Activated CD4-positive, alpha-beta T cell treated with anti-CD3 and anti-CD28 coated beads for 36 hours (primary cell): ENCODE results near the gene TMUB2. TPM values are rescaled to one million over a fixed set of nuclear protein-coding genes. Genes with fewer than 3 reads are reported as not detected.
A peak's percentile ranks its signal among the peaks of the same experiment; 100 is the strongest.

Experiments
- ATAC-seq: fragments of 200-7000 bp; cut with Tn5 transposase; one replicate; pipeline ENCODE4 v1.10.0; 2021; ENCODE audit warnings: mild to moderate bottlenecking, moderate library complexity
- CTCF ChIA-PET: fragments of 350-600 bp; sonication (Branson Sonifier 250); formaldehyde crosslinking; loops from one replicate; lab custom pipeline; 2021; ENCODE audit warnings: antibody characterized with exemption; lab: Charles Lee
- POLR2A ChIA-PET: fragments of 350-600 bp; sonication (Branson Sonifier 250); formaldehyde crosslinking; loops from one replicate; lab custom pipeline; 2021; ENCODE audit warnings: antibody characterized with exemption, inconsistent platforms; lab: Charles Lee
- DNase-seq: peaks from one replicate; pipeline ENCODE4 v3.0.0-alpha.2; 2020
- H3K27ac Mint-ChIP-seq: one replicate; pipeline ENCODE4 v1.8.0; 2021; ENCODE audit warnings: mixed read lengths
- H3K27me3 Mint-ChIP-seq: one replicate; pipeline ENCODE4 v1.8.0; 2021; ENCODE audit warnings: mixed read lengths
- H3K36me3 Mint-ChIP-seq: one replicate; pipeline ENCODE4 v1.8.0; 2021; ENCODE audit warnings: low read depth, mixed read lengths
- H3K4me1 Mint-ChIP-seq: one replicate; pipeline ENCODE4 v1.8.0; 2021; ENCODE audit warnings: mixed read lengths
- H3K4me3 Mint-ChIP-seq: one replicate; pipeline ENCODE4 v1.8.0; 2021; ENCODE audit warnings: mild to moderate bottlenecking, moderate library complexity, mixed read lengths
- H3K9me3 Mint-ChIP-seq: one replicate; pipeline ENCODE4 v1.8.0; 2021; ENCODE audit warnings: low read depth, mixed read lengths
- intact Hi-C, 2 experiments: fragments of 100-400 bp; cut with DNase I in 1 of 2; cut with micrococcal nuclease in 1 of 2; formaldehyde crosslinking; loops; one replicate each; pipeline versions ENCODE4 v1.14.2 to v1.15.1; 2022 to 2024; cut with DNase I, micrococcal nuclease
- total RNA-seq, 2 experiments: library from RNA; stranded (reverse); gene quantifications; one replicate each; pipeline ENCODE4 v1.2.3, GENCODE V29; 2021

The TMUB2 gene
- total RNA-seq, 2 experiments from 2014 or later = 19.8 to 20.3 TPM

- Mint-ChIP-seq H3K27ac (no peak overlapping the region), H3K4me1 (peaks cover 14% of the 10 kb centered on the region), H3K27me3 (no peaks in the 10 kb centered on the region), H3K9me3 (no peaks in the 10 kb centered on the region), H3K36me3 (peaks cover 30% of the 10 kb centered on the region), H3K4me3 (no peak overlapping the region)
- intact Hi-C loops = no loop called here
- ChIA-PET CTCF (interaction anchor here (0.7 kb wide), 1 partner anchor 250 kb away, joined by 3 read pairs; no protein-coding TSS in a partner anchor), POLR2A (no interaction called here)
- no peak for ATAC-seq
- no peak for DNase-seq
Observed at GRCh38 chr17:44193326-44194084, 6.7 kb downstream of the TMUB2 start.

GRCh38 chr17:44197107-44197506 lies 10.3 kb downstream of the TMUB2 start:
- DNase-seq (no peak), ATAC-seq (no peak)
- Mint-ChIP-seq H3K36me3 (peaks cover 19% of the 10 kb centered on the region), H3K4me3 (no peak overlapping the region), H3K27ac (no peak overlapping the region), H3K4me1 (peaks cover 21% of the 10 kb centered on the region), H3K27me3 (no peaks in the 10 kb centered on the region), H3K9me3 (no peaks in the 10 kb centered on the region)
- CTCF ChIA-PET = interaction anchor here (1.3 to 1.7 kb wide), 3 partner anchors 8 to 13 kb away, joined by 4 to 8 read pairs (median 8); no protein-coding TSS in a partner anchor
- intact Hi-C loops = no loop called here
- POLR2A ChIA-PET = interaction anchor here (0.8 to 1.1 kb wide), 3 partner anchors 13 to 565 kb away, joined by 3 to 4 read pairs (median 3); partner anchors contain the start of gene HDAC5

DNA sequence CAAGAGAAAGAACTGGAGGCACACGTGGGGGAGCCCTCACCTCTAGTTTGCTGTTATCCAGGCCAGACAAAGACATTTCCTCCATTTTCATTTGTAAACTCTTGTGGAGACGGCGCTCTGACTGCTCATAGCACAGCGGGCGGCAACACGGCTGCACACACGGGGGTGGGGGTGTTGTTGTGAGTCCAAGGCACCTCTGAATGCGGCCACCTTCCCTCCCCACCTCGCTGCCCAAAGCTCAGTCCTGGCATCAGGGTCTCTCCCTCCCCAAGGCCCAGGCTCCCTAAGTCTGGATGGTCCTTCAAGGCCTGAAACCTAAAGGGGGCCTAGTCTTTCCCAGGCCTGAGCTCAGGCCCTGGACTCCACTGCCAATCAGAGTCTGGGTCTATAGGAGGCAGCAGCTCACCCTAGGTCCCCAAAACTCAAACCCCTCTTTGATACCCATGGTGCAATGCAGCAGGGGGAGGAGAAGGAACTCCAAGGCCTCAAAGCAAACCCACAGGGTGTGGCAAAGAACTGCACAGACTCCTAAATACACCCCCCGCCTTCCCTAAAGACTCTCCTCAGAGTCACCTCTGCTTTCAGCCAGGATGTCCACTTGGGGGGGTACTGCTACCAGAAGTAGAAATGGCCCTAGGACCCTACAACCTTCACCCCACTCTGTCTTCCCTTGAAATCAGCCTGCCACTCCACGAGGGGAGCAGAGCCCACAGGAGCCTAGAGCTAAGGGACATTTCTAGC lies 11.4 kb downstream of the TMUB2 start:
- ChIA-PET CTCF (interaction anchor here (0.6 to 1.7 kb wide), 5 partner anchors 9 to 98 kb away, joined by 3 to 8 read pairs (median 6); partner anchors contain the start of gene TMUB2), POLR2A (interaction anchor here (0.9 to 1.4 kb wide), 4 partner anchors 9 to 75 kb away, joined by 3 to 4 read pairs (median 4); partner anchors contain the start of genes HDAC5 and TMUB2)
- Mint-ChIP-seq H3K4me3 (peak overlapping the region; percentile 83), H3K4me1 (peaks cover 24% of the 10 kb centered on the region), H3K36me3 (peaks cover 19% of the 10 kb centered on the region), H3K27ac (peak overlapping the region; percentile 83), H3K27me3 (no peaks in the 10 kb centered on the region), H3K9me3 (no peaks in the 10 kb centered on the region)
- DNase-seq (peak; percentile 66), ATAC-seq (peak; percentile 27)
- intact Hi-C loops = no loop called here

GRCh38 chr17:44198721-44199552 lies 12.2 kb downstream of the TMUB2 start:
- peak overlapping the region; percentile 83 for H3K4me3 Mint-ChIP-seq
- DNase-seq (peak; percentile 77), ATAC-seq (peak; percentile 15)
- H3K27me3 Mint-ChIP-seq = no peaks in the 10 kb centered on the region
- H3K27ac Mint-ChIP-seq = peak overlapping the region; percentile 83
- no peaks in the 10 kb centered on the region for H3K9me3 Mint-ChIP-seq
- peaks cover 32% of the 10 kb centered on the region for H3K4me1 Mint-ChIP-seq
- ChIA-PET CTCF (interaction anchor here (0.6 to 1.7 kb wide), 3 partner anchors 10 to 99 kb away, joined by 3 to 8 read pairs (median 6); partner anchors contain the start of gene TMUB2), POLR2A (interaction anchor here (0.9 to 1.4 kb wide), 2 partner anchors 10 to 13 kb away, joined by 3 to 4 read pairs; partner anchors contain the start of gene TMUB2)
- peaks cover 17% of the 10 kb centered on the region for H3K36me3 Mint-ChIP-seq
- intact Hi-C loops = loop anchor here in 1 of 2 experiments (1.0 kb wide), 1 partner anchor 13 kb away; the partner anchor contains the start of gene TMUB2

- peak; percentile 84 for ATAC-seq
- Mint-ChIP-seq H3K36me3 (peaks cover 12% of the 10 kb centered on the region), H3K27me3 (no peaks in the 10 kb centered on the region), H3K9me3 (no peaks in the 10 kb centered on the region), H3K27ac (peak within 1 kb of the TSS; percentile 94), H3K4me3 (peak within 1 kb of the TSS; percentile 88), H3K4me1 (peaks cover 38% of the 10 kb centered on the region)
- ChIA-PET CTCF (interaction anchor here (2.9 kb wide), 1 partner anchor 10 kb away, joined by 21 read pairs; no protein-coding TSS in a partner anchor), POLR2A (interaction anchor here (0.6 kb wide), 1 partner anchor 22 kb away, joined by 3 read pairs; no protein-coding TSS in a partner anchor)
- intact Hi-C loops = loop anchor here (1.0 to 10.0 kb wide), 13 partner anchors 10 to 1029 kb away; partner anchors contain the start of genes GPATCH8 (in 2 of the 2), TMUB2 (in 2 of the 2), DCAKD (in 1 of the 2) and G6PC3 (in 1 of the 2)
- peak; percentile 100 for DNase-seq
Observed at GRCh38 chr17:44199553-44200477, 13.0 kb downstream of the TMUB2 start, which contains the start of gene ATXN7L3. TSS of gene ATXN7L3 (minus strand) at chr17:44199884. CDS start at chr17:44198070, 1,814 bp downstream.

DNA sequence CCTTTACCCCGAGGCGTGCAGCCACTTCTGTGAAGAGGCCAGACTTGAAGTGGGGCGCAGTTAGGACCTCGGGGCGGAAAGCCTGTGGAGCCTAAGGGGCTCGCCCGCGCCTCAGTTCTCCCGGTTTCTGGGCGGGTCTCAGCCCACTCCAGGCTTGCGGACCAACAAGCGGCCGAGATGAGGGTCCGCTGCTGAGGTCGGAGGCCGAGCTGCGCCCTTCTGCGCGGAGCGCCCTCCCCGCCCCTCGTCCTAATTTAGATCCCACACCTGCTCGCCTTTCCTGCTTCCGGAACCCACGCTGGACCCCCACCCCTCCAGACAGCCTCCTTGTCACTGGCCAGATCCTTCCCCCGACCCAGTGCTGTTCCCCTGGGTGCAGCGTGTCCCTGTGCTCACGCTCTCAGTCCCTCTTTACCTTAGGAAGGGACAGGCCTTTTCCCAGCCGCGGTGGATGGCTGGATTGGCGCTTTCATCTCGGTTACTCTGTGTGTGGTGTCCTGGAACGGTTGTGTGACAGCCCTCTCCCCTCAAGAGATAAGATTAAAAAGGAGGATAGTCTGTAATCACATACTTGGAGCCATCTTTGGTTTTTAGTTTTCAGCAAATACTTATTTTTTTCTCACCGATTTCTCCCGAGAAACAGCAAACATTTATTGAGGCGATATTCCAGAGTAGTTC lies 13.8 kb downstream of the TMUB2 start:
- H3K27ac Mint-ChIP-seq = peak overlapping the region; percentile 94
- ChIA-PET POLR2A (interaction anchor here (1.1 kb wide), 1 partner anchor 9 kb away, joined by 5 read pairs; no protein-coding TSS in a partner anchor), CTCF (interaction anchor here (1.5 to 2.9 kb wide), 3 partner anchors 9 to 153 kb away, joined by 3 to 21 read pairs (median 7); partner anchors contain the start of gene TMUB2)
- intact Hi-C loops = loop anchor here (1.0 to 10.0 kb wide), 13 partner anchors 10 to 1030 kb away; partner anchors contain the start of genes GPATCH8 (in 2 of the 2), DCAKD (in 1 of the 2), G6PC3 (in 1 of the 2) and GRN (in 1 of the 2)
- no peak for DNase-seq
- peaks cover 39% of the 10 kb centered on the region for H3K4me1 Mint-ChIP-seq
- H3K36me3 Mint-ChIP-seq = peaks cover 12% of the 10 kb centered on the region
- no peaks in the 10 kb centered on the region for H3K27me3 Mint-ChIP-seq
- peak overlapping the region; percentile 88 for H3K4me3 Mint-ChIP-seq
- no peaks in the 10 kb centered on the region for H3K9me3 Mint-ChIP-seq
- no peak for ATAC-seq

DNA sequence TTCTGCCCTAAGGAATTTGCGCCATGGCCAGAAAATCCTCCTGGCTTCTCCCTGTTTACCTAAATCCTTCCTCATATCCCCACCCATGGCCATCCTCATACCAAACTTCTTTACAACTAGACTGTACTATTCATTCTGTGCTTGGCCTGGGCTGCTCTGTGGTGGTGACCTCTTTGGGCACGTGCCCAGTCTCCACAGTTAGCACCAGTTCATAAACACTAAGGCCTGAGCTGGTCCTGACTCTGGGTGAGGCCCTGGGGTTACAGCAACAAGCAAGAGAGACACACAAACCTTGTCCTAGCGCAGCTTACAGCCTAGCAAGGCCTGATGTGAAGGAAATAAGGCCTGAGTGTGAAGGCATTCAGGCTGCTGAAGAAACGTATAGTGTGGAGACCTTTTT lies 16.0 kb downstream of the TMUB2 start:
- H3K27ac Mint-ChIP-seq = peak overlapping the region; percentile 20
- ChIA-PET POLR2A (interaction anchor here (0.6 kb wide), 2 partner anchors 19 to 309 kb away, joined by 3 read pairs; no protein-coding TSS in a partner anchor), CTCF (interaction anchor here (1.9 to 3.4 kb wide), 5 partner anchors 14 to 142 kb away, joined by 7 to 28 read pairs (median 12); partner anchors contain the start of genes GRN and TMUB2)
- no peak for ATAC-seq
- intact Hi-C loops = loop anchor here (5.0 to 10.0 kb wide), 3 partner anchors 125 to 850 kb away; partner anchors contain the start of genes DCAKD (in 1 of the 2) and GPATCH8 (in 1 of the 2)
- no peak overlapping the region for H3K4me3 Mint-ChIP-seq
- H3K9me3 Mint-ChIP-seq = no peaks in the 10 kb centered on the region
- H3K4me1 Mint-ChIP-seq = peaks cover 36% of the 10 kb centered on the region
- H3K36me3 Mint-ChIP-seq = peaks cover 16% of the 10 kb centered on the region
- H3K27me3 Mint-ChIP-seq = no peaks in the 10 kb centered on the region
- DNase-seq = no peak

DNA sequence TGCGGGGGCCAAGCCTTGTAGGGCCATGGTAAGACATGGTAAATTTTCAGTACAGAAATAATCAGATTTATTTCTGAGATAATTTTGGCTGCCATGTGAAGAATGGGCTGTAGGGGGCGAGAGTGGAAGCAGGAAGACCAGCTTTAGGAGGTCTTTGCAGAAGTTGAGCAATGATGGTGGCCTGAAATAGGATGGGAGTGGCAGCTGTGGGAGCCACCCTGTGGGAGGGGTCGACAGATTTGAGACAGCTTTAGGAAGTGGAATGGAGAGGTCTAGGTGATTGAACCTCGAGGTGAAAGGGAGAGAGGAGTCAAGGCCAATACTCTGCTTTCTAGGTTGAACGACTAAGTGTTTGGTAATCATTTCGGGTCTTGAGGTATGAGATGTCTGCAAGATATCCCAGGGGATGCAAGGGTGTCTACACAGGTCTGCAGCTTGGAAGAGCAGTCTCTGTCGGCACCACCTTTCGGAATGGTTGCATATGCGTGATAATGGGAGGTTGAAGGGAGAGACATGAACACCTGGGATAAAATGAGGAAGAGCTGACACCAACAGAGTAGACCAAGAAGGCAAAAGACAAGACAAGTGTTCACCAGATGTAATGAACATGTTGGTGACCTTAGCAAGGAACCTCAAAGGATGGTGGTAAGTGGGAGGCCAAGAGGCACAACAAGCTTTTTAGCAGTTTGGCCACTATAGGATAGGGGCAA lies 17.1 kb downstream of the TMUB2 start:
- Mint-ChIP-seq H3K27ac (peak overlapping the region; percentile 56), H3K4me1 (peaks cover 38% of the 10 kb centered on the region), H3K9me3 (no peaks in the 10 kb centered on the region), H3K4me3 (no peak overlapping the region), H3K36me3 (peaks cover 24% of the 10 kb centered on the region), H3K27me3 (no peaks in the 10 kb centered on the region)
- ATAC-seq (no peak), DNase-seq (peak; percentile 73)
- POLR2A ChIA-PET = interaction anchor here (0.6 kb wide), 2 partner anchors 944 to 1209 kb away, joined by 6 to 7 read pairs; partner anchors contain the start of gene HEXIM1
- intact Hi-C loops = loop anchor here (5.0 to 10.0 kb wide), 3 partner anchors 123 to 848 kb away; partner anchors contain the start of genes DCAKD (in 1 of the 2) and GPATCH8 (in 1 of the 2)
- CTCF ChIA-PET = interaction anchor here (0.7 to 3.4 kb wide), 19 partner anchors 11 to 319 kb away, joined by 3 to 28 read pairs (median 4); partner anchors contain the start of genes GRN and TMUB2
